Trophoblast cell (in vitro differentiated cells and primary cell): ENCODE data around the gene FCAMR.

Experiments used
- DNase-seq, 2 donors: peaks; one replicate each; pipeline ENCODE4 v3.0.0-alpha.2; 2016
- H2AFZ ChIP-seq: 2 replicates; pipeline ENCODE4 v1.6.1; 2013; ENCODE audit warnings: low read length, moderate library complexity, mild to moderate bottlenecking; ENCODE audit not compliant: insufficient read depth, poor library complexity
- H2AK5ac ChIP-seq: 2 replicates; pipeline ENCODE4 v1.6.1; 2013; ENCODE audit warnings: mild to moderate bottlenecking, low read length
- H2BK120ac ChIP-seq: 2 replicates; pipeline ENCODE4 v1.6.1; 2013; ENCODE audit warnings: low read length, mild to moderate bottlenecking, moderate library complexity; ENCODE audit not compliant: insufficient read depth, poor library complexity
- H2BK12ac ChIP-seq: 2 replicates; pipeline ENCODE4 v1.6.1; 2013; ENCODE audit warnings: mild to moderate bottlenecking, low read length, moderate library complexity
- H2BK5ac ChIP-seq: 2 replicates; pipeline ENCODE4 v1.6.1; 2013; ENCODE audit warnings: low read length, low read depth, moderate library complexity, mild to moderate bottlenecking; ENCODE audit not compliant: poor library complexity
- H3K14ac ChIP-seq: 2 replicates; pipeline ENCODE4 v1.6.1; 2013; ENCODE audit warnings: mild to moderate bottlenecking, low read length
- H3K18ac ChIP-seq: 2 replicates; pipeline ENCODE4 v1.6.1; 2013; ENCODE audit warnings: mild to moderate bottlenecking, low read length
- H3K23ac ChIP-seq: 2 replicates; pipeline ENCODE4 v1.6.1; 2013; ENCODE audit warnings: low read length
- H3K27ac ChIP-seq: 2 replicates; pipeline ENCODE4 v1.5.1; 2013; ENCODE audit warnings: low read depth, mild to moderate bottlenecking, inconsistent platforms, low read length, moderate library complexity
- H3K27me3 ChIP-seq: 2 replicates; pipeline ENCODE4 v1.6.1; 2013; ENCODE audit warnings: inconsistent platforms, mild to moderate bottlenecking, low read length, moderate library complexity; ENCODE audit not compliant: insufficient read depth
- H3K36me3 ChIP-seq, 2 experiments: 1 replicate in 1 of 2; 2 replicates in 1 of 2; pipeline ENCODE4 v1.6.1; 2013; ENCODE audit warnings: low read length in 2 of 2, mild to moderate bottlenecking in 2 of 2, moderate library complexity in 1 of 2; ENCODE audit not compliant: insufficient read depth in 2 of 2, control insufficient read depth in 1 of 2
- H3K4ac ChIP-seq: 2 replicates; pipeline ENCODE4 v1.6.1; 2013; ENCODE audit warnings: low read depth, mild to moderate bottlenecking, low read length, moderate library complexity
- H3K4me1 ChIP-seq, 2 experiments: 1 replicate in 1 of 2; 2 replicates in 1 of 2; pipeline ENCODE4 v1.6.1; 2013; ENCODE audit warnings: low read length in 2 of 2, mild to moderate bottlenecking in 2 of 2, moderate library complexity in 1 of 2; ENCODE audit not compliant: insufficient read depth in 2 of 2, control insufficient read depth in 1 of 2
- H3K4me2 ChIP-seq: 2 replicates; pipeline ENCODE4 v1.6.1; 2013; ENCODE audit warnings: inconsistent platforms, mild to moderate bottlenecking, low read length, moderate library complexity
- H3K4me3 ChIP-seq: 2 replicates; pipeline ENCODE4 v1.5.1; 2013; ENCODE audit warnings: mild to moderate bottlenecking, low read depth, low read length, inconsistent platforms
- H3K79me1 ChIP-seq: one replicate; pipeline ENCODE4 v1.6.1; 2013; ENCODE audit warnings: low read length
- H3K79me2 ChIP-seq: 2 replicates; pipeline ENCODE4 v1.6.1; 2013; ENCODE audit warnings: low read length, mild to moderate bottlenecking; ENCODE audit not compliant: control insufficient read depth, insufficient read depth, poor library complexity
- H3K9ac ChIP-seq: 2 replicates; pipeline ENCODE4 v1.6.1; 2013; ENCODE audit warnings: mild to moderate bottlenecking, low read length
- H3K9me3 ChIP-seq: 2 replicates; pipeline ENCODE4 v1.6.1; 2013; ENCODE audit warnings: low read depth, mild to moderate bottlenecking, control low read depth, inconsistent platforms, low read length; ENCODE audit not compliant: insufficient read depth
- H4K12ac ChIP-seq: 2 replicates; pipeline ENCODE4 v1.6.1; 2013; ENCODE audit warnings: low read depth, mild to moderate bottlenecking, low read length, moderate library complexity
- H4K8ac ChIP-seq: 2 replicates; pipeline ENCODE4 v1.6.1; 2013; ENCODE audit warnings: low read depth, mild to moderate bottlenecking, low read length, moderate library complexity
- H4K91ac ChIP-seq: one replicate; pipeline ENCODE4 v1.6.1; 2013; ENCODE audit warnings: low read depth, mild to moderate bottlenecking, low read length, moderate library complexity
- WGBS: extraction: QIAGEN DNeasy Blood & Tissue Kit; methylation state at CpG from one replicate; pipeline ENCODE4 v1.1.7; 2013; ENCODE audit warnings: missing lambda C conversion rate; ENCODE audit not compliant: insufficient read length, insufficient coverage; ENCODE audit errors: extremely low coverage; 5-methylcytosine and 5-hydroxymethylcytosine counted together

FCAMR gene

GRCh38 chr1:206953626-206954025 is 16.6 kb downstream of the FCAMR start:
- Histone ChIP-seq H3K27ac (no peak overlapping the region), H4K12ac (no peak overlapping the region), H3K23ac (no peak overlapping the region), H4K91ac (no peak overlapping the region), H3K4me2 (no peak overlapping the region), H3K79me1 (no peaks in the 10 kb centered on the region), H3K9me3 (peaks cover 2% of the 10 kb centered on the region), H3K27me3 (no peaks in the 10 kb centered on the region), H2AK5ac (no peak overlapping the region), H2AFZ (no peak overlapping the region), H3K14ac (no peak overlapping the region), H3K36me3 (no peaks in the 10 kb centered on the region), H4K8ac (no peak overlapping the region), H2BK12ac (no peak overlapping the region), H3K79me2 (no peaks in the 10 kb centered on the region), H3K9ac (no peak overlapping the region), H3K4me3 (no peak overlapping the region), H3K4ac (no peak overlapping the region), H2BK5ac (no peak overlapping the region), H3K4me1 (no peaks in the 10 kb centered on the region), H3K18ac (no peak overlapping the region), H2BK120ac (no peak overlapping the region)
- WGBS = no CpG with 5 or more reads among the region's 2 CpGs
- DNase-seq = no peak

DNA sequence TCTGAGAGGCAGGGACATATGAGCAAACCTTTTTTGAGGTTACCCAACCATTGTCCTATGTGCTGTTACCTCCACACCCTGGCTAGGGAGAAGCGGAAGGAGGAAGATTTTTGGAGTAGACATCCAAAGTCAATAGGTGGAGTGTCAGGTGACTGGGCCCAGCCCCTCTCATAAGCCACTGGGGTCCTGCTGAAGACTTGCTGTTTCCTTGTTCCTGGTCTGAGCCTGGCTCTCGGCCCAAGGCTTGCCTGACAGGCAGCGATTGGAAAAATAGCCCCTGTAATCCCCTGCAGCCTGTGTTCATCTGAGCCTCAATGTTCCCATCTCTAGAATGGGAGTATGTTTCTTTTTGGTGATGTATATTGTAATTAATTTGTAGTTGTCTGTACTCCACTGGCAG is 17.1 kb downstream of the FCAMR start:
- H4K8ac ChIP-seq = no peak overlapping the region
- H2BK120ac ChIP-seq = no peak overlapping the region
- no peak overlapping the region for H2BK5ac ChIP-seq
- no peak overlapping the region for H3K4ac ChIP-seq
- no peak overlapping the region for H3K4me3 ChIP-seq
- H4K12ac ChIP-seq = no peak overlapping the region
- H2AK5ac ChIP-seq = no peak overlapping the region
- H2AFZ ChIP-seq = no peak overlapping the region
- H2BK12ac ChIP-seq = no peak overlapping the region
- WGBS = no CpG with 5 or more reads among the region's 3 CpGs
- no peaks in the 10 kb centered on the region for H3K36me3 ChIP-seq
- H3K9ac ChIP-seq = no peak overlapping the region
- H3K27ac ChIP-seq = no peak overlapping the region
- H3K4me1 ChIP-seq = no peaks in the 10 kb centered on the region
- H3K23ac ChIP-seq = no peak overlapping the region
- no peaks in the 10 kb centered on the region for H3K79me2 ChIP-seq
- H3K79me1 ChIP-seq = no peaks in the 10 kb centered on the region
- no peak overlapping the region for H3K14ac ChIP-seq
- no peaks in the 10 kb centered on the region for H3K27me3 ChIP-seq
- H3K9me3 ChIP-seq = peaks cover 2% of the 10 kb centered on the region
- H3K18ac ChIP-seq = no peak overlapping the region
- DNase-seq = no peak
- H4K91ac ChIP-seq = no peak overlapping the region
- H3K4me2 ChIP-seq = no peak overlapping the region

- Histone ChIP-seq H3K79me2 (no peaks in the 10 kb centered on the region), H2AFZ (no peak overlapping the region), H3K79me1 (no peaks in the 10 kb centered on the region), H3K9me3 (peaks cover 2% of the 10 kb centered on the region), H3K27me3 (no peaks in the 10 kb centered on the region), H3K4ac (no peak overlapping the region), H3K36me3 (no peaks in the 10 kb centered on the region), H3K9ac (no peak overlapping the region), H2BK5ac (no peak overlapping the region), H3K18ac (no peak overlapping the region), H2BK120ac (no peak overlapping the region), H3K4me2 (no peak overlapping the region), H3K14ac (no peak overlapping the region), H3K23ac (no peak overlapping the region), H2BK12ac (no peak overlapping the region), H3K27ac (no peak overlapping the region), H3K4me3 (no peak overlapping the region), H4K91ac (no peak overlapping the region), H4K12ac (no peak overlapping the region), H2AK5ac (no peak overlapping the region), H3K4me1 (no peaks in the 10 kb centered on the region), H4K8ac (no peak overlapping the region)
- DNase-seq = peak; percentile 51
- WGBS = no CpG with 5 or more reads among the region's 4 CpGs
These were observed 18.1 kb downstream of the FCAMR start for GRCh38 chr1:206952171-206952570.

- WGBS = no CpG with 5 or more reads among the region's 4 CpGs
- Histone ChIP-seq H3K79me1 (no peaks in the 10 kb centered on the region), H3K9ac (no peak overlapping the region), H4K8ac (no peak overlapping the region), H3K36me3 (no peaks in the 10 kb centered on the region), H3K9me3 (peaks cover 2% of the 10 kb centered on the region), H2BK5ac (no peak overlapping the region), H3K4ac (no peak overlapping the region), H2BK12ac (no peak overlapping the region), H2AFZ (no peak overlapping the region), H3K4me1 (no peaks in the 10 kb centered on the region), H4K91ac (no peak overlapping the region), H3K27me3 (no peaks in the 10 kb centered on the region), H3K14ac (no peak overlapping the region), H2BK120ac (no peak overlapping the region), H3K79me2 (no peaks in the 10 kb centered on the region), H3K18ac (no peak overlapping the region), H2AK5ac (no peak overlapping the region), H3K27ac (no peak overlapping the region), H4K12ac (no peak overlapping the region), H3K4me2 (no peak overlapping the region), H3K4me3 (no peak overlapping the region), H3K23ac (no peak overlapping the region)
- no peak for DNase-seq
These were observed 18.8 kb downstream of the FCAMR start for GRCh38 chr1:206951318-206952100.
